ENCODE results near the gene KANSL1. TPM values are rescaled to one million over a fixed set of nuclear protein-coding genes. Genes with fewer than 3 reads are reported as not detected.

KANSL1 gene
- polyA plus RNA-seq, 1 experiment, result 14.1 TPM

GRCh38 chr17:46152423-46152822, 40.8 kb downstream of the KANSL1 start:
- H3K4me3 ChIP-seq (ENCODE audit: low read depth, low read length), result no peak overlapping the region
- POLR2A ChIA-PET, result no interaction called here
- no peaks in the 10 kb centered on the region for H3K27me3 ChIP-seq (ENCODE audit: control insufficient read depth, insufficient read depth, low read length)
- no peaks in the 10 kb centered on the region for H3K36me3 ChIP-seq (ENCODE audit: control insufficient read depth, insufficient read depth, low read length)
- TF ChIP-seq, protein P1, sequence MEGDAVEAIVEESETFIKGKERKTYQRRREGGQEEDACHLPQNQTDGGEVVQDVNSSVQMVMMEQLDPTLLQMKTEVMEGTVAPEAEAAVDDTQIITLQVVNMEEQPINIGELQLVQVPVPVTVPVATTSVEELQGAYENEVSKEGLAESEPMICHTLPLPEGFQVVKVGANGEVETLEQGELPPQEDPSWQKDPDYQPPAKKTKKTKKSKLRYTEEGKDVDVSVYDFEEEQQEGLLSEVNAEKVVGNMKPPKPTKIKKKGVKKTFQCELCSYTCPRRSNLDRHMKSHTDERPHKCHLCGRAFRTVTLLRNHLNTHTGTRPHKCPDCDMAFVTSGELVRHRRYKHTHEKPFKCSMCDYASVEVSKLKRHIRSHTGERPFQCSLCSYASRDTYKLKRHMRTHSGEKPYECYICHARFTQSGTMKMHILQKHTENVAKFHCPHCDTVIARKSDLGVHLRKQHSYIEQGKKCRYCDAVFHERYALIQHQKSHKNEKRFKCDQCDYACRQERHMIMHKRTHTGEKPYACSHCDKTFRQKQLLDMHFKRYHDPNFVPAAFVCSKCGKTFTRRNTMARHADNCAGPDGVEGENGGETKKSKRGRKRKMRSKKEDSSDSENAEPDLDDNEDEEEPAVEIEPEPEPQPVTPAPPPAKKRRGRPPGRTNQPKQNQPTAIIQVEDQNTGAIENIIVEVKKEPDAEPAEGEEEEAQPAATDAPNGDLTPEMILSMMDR (IDR thresholded peaks at IDR 0.05; ENCODE audit: insufficient read depth, low read depth, low read length), result no peak
- CTCF ChIA-PET, result interaction anchor here (0.5 to 2.4 kb wide), 4 partner anchors 13 to 41 kb away, joined by 4 to 13 read pairs (median 4); partner anchors contain the start of gene KANSL1
- DNase-seq (ENCODE audit: low read depth), result no peak

- no peak overlapping the region for H3K4me3 ChIP-seq (ENCODE audit: low read depth, low read length)
- no peaks in the 10 kb centered on the region for H3K36me3 ChIP-seq (ENCODE audit: control insufficient read depth, insufficient read depth, low read length)
- TF ChIP-seq, protein P1 (IDR thresholded peaks at IDR 0.05; ENCODE audit: insufficient read depth, low read depth, low read length), result no peak
- no peak for DNase-seq (ENCODE audit: low read depth)
- CTCF ChIA-PET, result interaction anchor here (1.3 to 2.4 kb wide), 2 partner anchors 41 to 135 kb away, joined by 3 to 13 read pairs; partner anchors contain the start of gene KANSL1
- H3K27me3 ChIP-seq (ENCODE audit: control insufficient read depth, insufficient read depth, low read length), result no peaks in the 10 kb centered on the region
- POLR2A ChIA-PET, result interaction anchor here (0.6 kb wide), 1 partner anchor 27 kb away, joined by 3 read pairs; no protein-coding TSS in a partner anchor
These were observed 41.5 kb downstream of the KANSL1 start for GRCh38 chr17:46151762-46152161.

DNA sequence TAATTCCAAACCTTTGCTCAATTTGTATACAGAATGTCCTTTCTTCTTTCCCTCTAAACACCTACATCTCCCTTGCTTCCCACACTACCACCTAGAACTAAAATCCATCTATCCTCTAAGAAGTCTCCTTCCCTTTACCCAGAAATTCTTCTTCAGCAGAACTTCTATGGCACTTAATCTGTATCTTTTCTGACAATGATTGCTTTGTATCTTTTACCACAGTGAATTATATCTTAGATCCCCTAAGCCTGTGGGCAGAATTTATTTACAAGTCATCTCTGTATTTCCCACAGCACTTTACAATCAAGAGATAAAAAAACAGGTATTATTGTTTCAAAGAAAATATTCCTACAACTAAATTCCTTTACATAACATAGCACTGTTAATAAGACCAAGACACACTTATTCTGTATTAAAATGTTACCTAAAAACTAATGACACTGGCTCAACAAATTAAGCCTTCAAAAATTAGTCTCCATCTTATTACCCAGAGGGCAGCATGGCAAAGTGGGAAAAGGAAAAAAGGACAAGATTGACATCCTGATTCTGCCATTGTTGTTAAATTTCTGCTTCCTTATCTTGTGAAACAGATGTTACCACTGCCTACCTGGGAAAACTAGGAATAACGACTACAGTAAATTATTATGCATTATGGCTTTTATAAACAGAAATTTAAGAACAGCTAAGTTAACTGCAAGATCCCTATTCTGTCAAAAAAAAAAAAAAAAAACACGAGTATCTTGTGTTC, 42.8 kb downstream of the KANSL1 start:
- Histone ChIP-seq H3K27me3 (ENCODE audit: control insufficient read depth, insufficient read depth, low read length) (no peaks in the 10 kb centered on the region), H3K36me3 (ENCODE audit: control insufficient read depth, insufficient read depth, low read length) (no peaks in the 10 kb centered on the region), H3K4me3 (ENCODE audit: low read depth, low read length) (no peak overlapping the region)
- DNase-seq (ENCODE audit: low read depth), result no peak
- TF ChIP-seq, protein P1 (IDR thresholded peaks at IDR 0.05; ENCODE audit: insufficient read depth, low read depth, low read length), result no peak
- ChIA-PET CTCF (interaction anchor here (0.6 to 1.3 kb wide), 3 partner anchors 60 to 136 kb away, joined by 3 read pairs; no protein-coding TSS in a partner anchor), POLR2A (no interaction called here)

DNA sequence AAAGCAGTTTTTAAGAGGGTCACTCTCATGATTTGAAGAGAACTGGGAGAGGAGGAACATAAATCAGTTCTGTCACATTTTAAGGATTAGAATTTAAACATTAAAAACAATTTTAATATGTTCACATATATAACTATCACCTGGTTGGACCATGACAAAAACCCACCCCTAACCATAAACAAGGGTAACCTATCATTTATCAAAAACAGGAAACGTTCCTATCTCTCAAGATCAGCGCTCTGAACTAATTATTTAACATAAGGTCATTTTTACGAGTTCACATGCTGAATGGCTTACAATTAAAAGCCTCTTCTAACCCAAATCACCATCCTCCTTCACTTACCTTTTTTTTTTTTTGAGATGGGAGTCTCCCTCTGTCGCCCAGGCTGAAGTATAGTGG, 45.0 kb downstream of the KANSL1 start:
- H3K27me3 ChIP-seq (ENCODE audit: control insufficient read depth, insufficient read depth, low read length), result no peaks in the 10 kb centered on the region
- TF ChIP-seq, protein P1 (IDR thresholded peaks at IDR 0.05; ENCODE audit: insufficient read depth, low read depth, low read length), result no peak
- ChIA-PET POLR2A (no interaction called here), CTCF (interaction anchor here (1.2 kb wide), 1 partner anchor 11 kb away, joined by 3 read pairs; no protein-coding TSS in a partner anchor)
- no peak overlapping the region for H3K4me3 ChIP-seq (ENCODE audit: low read depth, low read length)
- no peaks in the 10 kb centered on the region for H3K36me3 ChIP-seq (ENCODE audit: control insufficient read depth, insufficient read depth, low read length)
- no peak for DNase-seq (ENCODE audit: low read depth)

- Histone ChIP-seq H3K4me3 (ENCODE audit: low read depth, low read length) (no peak overlapping the region), H3K36me3 (ENCODE audit: control insufficient read depth, insufficient read depth, low read length) (no peaks in the 10 kb centered on the region), H3K27me3 (ENCODE audit: control insufficient read depth, insufficient read depth, low read length) (no peaks in the 10 kb centered on the region)
- POLR2A ChIA-PET, result no interaction called here
- CTCF ChIA-PET, result interaction anchor here (1.2 kb wide), 1 partner anchor 11 kb away, joined by 3 read pairs; no protein-coding TSS in a partner anchor
- TF ChIP-seq, protein P1 (IDR thresholded peaks at IDR 0.05; ENCODE audit: insufficient read depth, low read depth, low read length), result no peak
- DNase-seq (ENCODE audit: low read depth), result no peak
These were observed 45.9 kb downstream of the KANSL1 start for GRCh38 chr17:46147296-46147695.

Measured in BJ (cell line).